Colon (tissue), 2 donors: ENCODE measurements around the gene HBG2.
"Not testable (repeated sequence)": the region's sequence is repeated elsewhere in the genome, so short reads cannot be mapped to it uniquely, and the experiment has no call there.

Experiments
- FAIRE-seq: peaks from 2 replicates; lab custom pipeline; 2012; peaks lifted over from hg19 to GRCh38; lab: Jason Lieb, UNC
- donor health status: control.
- donor health status: control.

HBG2 gene

GRCh38 chr11:5254646-5255413, at the start of gene HBG2:
Gene HBG2 (minus strand): TSS chr11:5254781. CDS start chr11:5254728, 53 bp downstream.
- not testable (repeated sequence) for FAIRE-seq

GRCh38 chr11:5304046-5304445, 49.5 kb upstream of the HBG2 start:
- FAIRE-seq, result no peak

- FAIRE-seq, result no peak
These were observed 49.0 kb upstream of the HBG2 start for GRCh38 chr11:5303626-5304025.

GRCh38 chr11:5301846-5302245, 47.3 kb upstream of the HBG2 start, which contains the start of gene OR51B4:
Gene OR51B4 (minus strand): TSS chr11:5301946. CDS start chr11:5301946, 0 bp downstream.
- no peak for FAIRE-seq

- FAIRE-seq, result no peak
These were observed 45.7 kb upstream of the HBG2 start for GRCh38 chr11:5300251-5300650.

GRCh38 chr11:5298451-5298850, 43.9 kb upstream of the HBG2 start:
- no peak for FAIRE-seq

GRCh38 chr11:5297721-5298323, 43.2 kb upstream of the HBG2 start:
- FAIRE-seq, result no peak

GRCh38 chr11:5294342-5294995, 39.9 kb upstream of the HBG2 start:
- FAIRE-seq, result not testable (repeated sequence)

GRCh38 chr11:5293028-5293427, 38.4 kb upstream of the HBG2 start:
- FAIRE-seq, result no peak

GRCh38 chr11:5291207-5291838, 36.7 kb upstream of the HBG2 start:
- no peak for FAIRE-seq

GRCh38 chr11:5290106-5290505, 35.5 kb upstream of the HBG2 start:
- FAIRE-seq, result no peak

- no peak for FAIRE-seq
These were observed 35.1 kb upstream of the HBG2 start for GRCh38 chr11:5289696-5290095.

GRCh38 chr11:5288906-5289550, 34.4 kb upstream of the HBG2 start:
- FAIRE-seq, result no peak

GRCh38 chr11:5288108-5288905, 33.7 kb upstream of the HBG2 start:
- FAIRE-seq, result no peak

GRCh38 chr11:5286901-5287300, 32.3 kb upstream of the HBG2 start:
- no peak for FAIRE-seq

GRCh38 chr11:5286351-5286750, 31.8 kb upstream of the HBG2 start:
- no peak for FAIRE-seq

- FAIRE-seq, result no peak
These were observed 31.2 kb upstream of the HBG2 start for GRCh38 chr11:5285703-5286340.

GRCh38 chr11:5284637-5285036, 30.1 kb upstream of the HBG2 start:
- no peak for FAIRE-seq

GRCh38 chr11:5283882-5284281, 29.3 kb upstream of the HBG2 start:
- FAIRE-seq, result no peak

GRCh38 chr11:5283086-5283485, 28.5 kb upstream of the HBG2 start:
- FAIRE-seq, result no peak

- FAIRE-seq, result no peak
These were observed 28.0 kb upstream of the HBG2 start for GRCh38 chr11:5282628-5283027.
